ENCODE data around the gene CALB2. TPM values are rescaled to one million over a fixed set of nuclear protein-coding genes. Genes with fewer than 3 reads are reported as not detected.

The CALB2 gene
- total RNA-seq, 1 experiment from 2014 or later, result not detected

- no peaks in the 10 kb centered on the region for H3K36me3 ChIP-seq
- H3K4me3 ChIP-seq, result no peak overlapping the region
- no peaks in the 10 kb centered on the region for H3K27me3 ChIP-seq
- no peak for DNase-seq
- no peaks in the 10 kb centered on the region for H3K9me3 ChIP-seq
Observed at GRCh38 chr16:71406724-71407123, 48.2 kb downstream of the CALB2 start.

DNA sequence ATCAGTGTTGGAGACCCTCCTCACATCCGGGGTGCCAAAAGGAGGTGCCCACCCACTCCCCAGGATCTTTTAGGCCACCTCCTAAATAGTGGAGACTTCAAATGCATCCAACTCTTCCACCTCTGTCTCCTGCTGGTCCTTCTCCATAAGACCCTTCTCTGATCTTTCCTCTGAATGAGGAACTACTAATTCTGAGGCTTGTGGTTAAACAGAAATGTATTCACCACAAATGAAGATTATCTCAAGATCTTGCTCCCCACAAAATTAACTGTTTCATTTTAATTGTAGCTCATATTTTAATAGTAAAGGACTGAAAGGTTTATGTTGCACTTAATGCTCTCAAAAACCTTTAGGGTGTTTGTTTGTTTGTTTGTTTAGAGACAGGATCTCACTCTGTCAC is 49.2 kb downstream of the CALB2 start:
- H3K9me3 ChIP-seq, result no peaks in the 10 kb centered on the region
- no peak for DNase-seq
- H3K36me3 ChIP-seq, result no peaks in the 10 kb centered on the region
- no peaks in the 10 kb centered on the region for H3K27me3 ChIP-seq
- H3K4me3 ChIP-seq, result no peak overlapping the region

- no peaks in the 10 kb centered on the region for H3K36me3 ChIP-seq
- DNase-seq, result no peak
Observed at GRCh38 chr16:71408536-71408935, 50.0 kb downstream of the CALB2 start.

GRCh38 chr16:71409011-71409775 is 50.7 kb downstream of the CALB2 start:
- Histone ChIP-seq H3K9me3 (no peaks in the 10 kb centered on the region), H3K36me3 (no peaks in the 10 kb centered on the region), H3K4me3 (no peak overlapping the region), H3K27me3 (no peaks in the 10 kb centered on the region)
- no peak for DNase-seq

More at GRCh38 chr16:71408536-71408935, 50.0 kb downstream of the CALB2 start:
- Histone ChIP-seq H3K9me3 (no peaks in the 10 kb centered on the region), H3K27me3 (no peaks in the 10 kb centered on the region), H3K4me3 (no peak overlapping the region)

DNA sequence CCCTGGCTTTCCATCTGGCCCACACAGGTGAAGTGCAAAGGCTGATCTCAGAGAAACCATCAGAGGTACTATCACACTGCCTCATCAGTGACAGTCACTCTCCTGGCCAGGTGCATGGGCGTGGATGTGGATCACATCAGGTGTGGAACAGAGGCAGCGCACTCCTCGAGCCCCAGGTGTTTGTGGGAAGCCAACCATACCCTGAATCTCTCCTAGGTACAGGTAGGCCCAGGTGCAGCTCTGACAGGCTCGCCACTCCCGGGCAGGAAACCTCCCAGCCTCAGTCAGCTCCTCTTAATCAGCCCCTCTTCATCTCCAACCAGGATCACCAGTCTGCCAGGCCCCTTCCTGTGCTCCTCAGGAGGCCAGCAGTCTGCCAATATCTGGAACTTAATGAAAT is 51.6 kb downstream of the CALB2 start:
- H3K36me3 ChIP-seq, result no peaks in the 10 kb centered on the region
- H3K27me3 ChIP-seq, result no peaks in the 10 kb centered on the region
- H3K9me3 ChIP-seq, result no peaks in the 10 kb centered on the region
- H3K4me3 ChIP-seq, result no peak overlapping the region
- DNase-seq, result no peak

GRCh38 chr16:71412270-71413160 is 54.0 kb downstream of the CALB2 start:
- H3K27me3 ChIP-seq, result no peaks in the 10 kb centered on the region

GRCh38 chr16:71413341-71413740 is 54.8 kb downstream of the CALB2 start:
- H3K4me3 ChIP-seq, result no peak overlapping the region
- no peaks in the 10 kb centered on the region for H3K36me3 ChIP-seq
- no peaks in the 10 kb centered on the region for H3K9me3 ChIP-seq
- DNase-seq, result no peak
- H3K27me3 ChIP-seq, result no peaks in the 10 kb centered on the region

More at GRCh38 chr16:71412270-71413160, 54.0 kb downstream of the CALB2 start:
- Histone ChIP-seq H3K4me3 (no peak overlapping the region), H3K36me3 (no peaks in the 10 kb centered on the region), H3K9me3 (no peaks in the 10 kb centered on the region)
- peak; percentile 32 for DNase-seq

DNA sequence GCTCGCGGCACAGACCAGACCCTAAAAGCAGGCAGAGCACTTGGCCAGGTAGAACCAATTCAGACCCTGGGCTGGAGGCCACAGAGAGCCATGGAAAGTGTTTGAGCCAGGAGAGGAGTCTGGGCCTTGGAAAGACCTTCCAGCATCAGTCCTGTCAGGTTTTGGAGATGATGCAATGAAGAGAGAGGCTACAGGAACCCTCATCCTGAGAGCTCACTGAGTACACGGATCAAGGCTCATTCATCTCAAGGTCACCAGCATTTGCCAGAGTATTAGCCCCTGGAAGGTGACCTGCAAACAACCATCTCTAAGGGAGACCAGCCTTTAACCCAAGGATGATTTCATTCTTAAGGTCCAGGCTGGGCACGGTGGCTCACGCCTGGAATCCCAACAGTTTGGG is 55.5 kb downstream of the CALB2 start:
- Histone ChIP-seq H3K9me3 (no peaks in the 10 kb centered on the region), H3K27me3 (no peaks in the 10 kb centered on the region), H3K36me3 (no peaks in the 10 kb centered on the region), H3K4me3 (no peak overlapping the region)
- no peak for DNase-seq

- H3K36me3 ChIP-seq, result no peaks in the 10 kb centered on the region
- H3K9me3 ChIP-seq, result no peaks in the 10 kb centered on the region
- H3K4me3 ChIP-seq, result no peak overlapping the region
- no peak for DNase-seq
- no peaks in the 10 kb centered on the region for H3K27me3 ChIP-seq
Observed at GRCh38 chr16:71421911-71422310, 63.4 kb downstream of the CALB2 start.

DNA sequence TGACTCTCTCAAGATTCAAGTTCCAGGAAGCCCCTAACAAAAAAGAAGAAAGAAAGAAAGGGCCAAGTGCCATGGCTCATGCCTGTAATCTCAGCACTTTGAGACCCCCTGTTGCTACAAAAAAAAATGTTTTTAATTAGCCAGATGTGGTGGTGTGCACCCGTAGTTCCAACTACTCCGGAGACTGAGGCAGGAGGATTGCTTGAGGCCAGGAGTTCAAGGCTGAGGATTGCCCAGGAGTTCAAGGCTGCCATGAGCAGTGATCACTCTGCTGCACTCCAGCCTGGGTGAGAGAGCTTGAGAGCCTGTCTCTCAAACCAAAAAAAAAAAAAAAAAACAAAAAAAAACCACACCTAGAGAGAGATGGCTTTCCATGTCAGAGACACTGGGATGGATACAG is 64.5 kb downstream of the CALB2 start:
- Histone ChIP-seq H3K4me3 (no peak overlapping the region), H3K9me3 (no peaks in the 10 kb centered on the region), H3K27me3 (no peaks in the 10 kb centered on the region), H3K36me3 (no peaks in the 10 kb centered on the region)
- DNase-seq, result no peak

GRCh38 chr16:71423865-71424264 is 65.3 kb downstream of the CALB2 start:
- Histone ChIP-seq H3K9me3 (no peaks in the 10 kb centered on the region), H3K4me3 (no peak overlapping the region), H3K36me3 (no peaks in the 10 kb centered on the region), H3K27me3 (no peaks in the 10 kb centered on the region)
- DNase-seq, result no peak

- Histone ChIP-seq H3K9me3 (no peaks in the 10 kb centered on the region), H3K4me3 (no peak overlapping the region), H3K27me3 (no peaks in the 10 kb centered on the region), H3K36me3 (no peaks in the 10 kb centered on the region)
- DNase-seq, result no peak
Observed at GRCh38 chr16:71424626-71425025, 66.1 kb downstream of the CALB2 start.

DNA sequence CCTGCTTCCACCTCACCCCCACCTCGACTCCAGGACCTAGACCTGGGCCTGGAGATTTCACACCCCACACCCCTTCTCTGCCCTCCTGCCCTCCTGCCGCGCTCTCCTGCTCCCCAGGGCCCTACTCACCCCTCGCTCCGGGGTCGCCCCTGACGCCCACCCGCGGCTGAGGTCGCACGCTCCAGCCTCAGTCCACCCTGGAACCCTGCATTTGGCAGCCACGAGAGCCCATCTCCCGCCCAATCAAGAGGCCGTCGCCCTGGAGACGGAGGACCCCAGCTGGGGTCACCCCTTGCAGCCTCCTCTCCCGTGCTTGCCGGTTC is 67.2 kb downstream of the CALB2 start:
- H3K4me3 ChIP-seq, result no peak overlapping the region

GRCh38 chr16:71426069-71426879 is 67.8 kb downstream of the CALB2 start:
- Histone ChIP-seq H3K4me3 (peak overlapping the region; percentile 22; the same call in 1 of the 2 replicates), H3K36me3 (no peaks in the 10 kb centered on the region), H3K27me3 (no peaks in the 10 kb centered on the region), H3K9me3 (no peaks in the 10 kb centered on the region)
- peak; percentile 69 for DNase-seq

More for the DNA sequence above, 67.2 kb downstream of the CALB2 start:
- H3K36me3 ChIP-seq, result no peaks in the 10 kb centered on the region
- H3K27me3 ChIP-seq, result no peaks in the 10 kb centered on the region
- no peaks in the 10 kb centered on the region for H3K9me3 ChIP-seq
- DNase-seq, result no peak

- Histone ChIP-seq H3K27me3 (no peaks in the 10 kb centered on the region), H3K36me3 (no peaks in the 10 kb centered on the region), H3K9me3 (no peaks in the 10 kb centered on the region), H3K4me3 (no peak overlapping the region)
- DNase-seq, result no peak
Observed at GRCh38 chr16:71426880-71427615, 68.5 kb downstream of the CALB2 start.

- Histone ChIP-seq H3K27me3 (no peaks in the 10 kb centered on the region), H3K36me3 (no peaks in the 10 kb centered on the region), H3K9me3 (no peaks in the 10 kb centered on the region), H3K4me3 (no peak overlapping the region)
- DNase-seq, result no peak
Observed at GRCh38 chr16:71428385-71428784, 69.9 kb downstream of the CALB2 start.

Measured in MG63 (cell line).